NOMO-1 treated with DMSO at 0.1 percent for 48 hours (cell line): Measurements from ENCODE around the gene AMDHD2.

Source experiments
- DNase-seq: peaks from one replicate; lab custom pipeline; 2025; ENCODE audit not compliant: unreplicated experiment; lab: John Stamatoyannopoulos, UW

AMDHD2 gene

DNA sequence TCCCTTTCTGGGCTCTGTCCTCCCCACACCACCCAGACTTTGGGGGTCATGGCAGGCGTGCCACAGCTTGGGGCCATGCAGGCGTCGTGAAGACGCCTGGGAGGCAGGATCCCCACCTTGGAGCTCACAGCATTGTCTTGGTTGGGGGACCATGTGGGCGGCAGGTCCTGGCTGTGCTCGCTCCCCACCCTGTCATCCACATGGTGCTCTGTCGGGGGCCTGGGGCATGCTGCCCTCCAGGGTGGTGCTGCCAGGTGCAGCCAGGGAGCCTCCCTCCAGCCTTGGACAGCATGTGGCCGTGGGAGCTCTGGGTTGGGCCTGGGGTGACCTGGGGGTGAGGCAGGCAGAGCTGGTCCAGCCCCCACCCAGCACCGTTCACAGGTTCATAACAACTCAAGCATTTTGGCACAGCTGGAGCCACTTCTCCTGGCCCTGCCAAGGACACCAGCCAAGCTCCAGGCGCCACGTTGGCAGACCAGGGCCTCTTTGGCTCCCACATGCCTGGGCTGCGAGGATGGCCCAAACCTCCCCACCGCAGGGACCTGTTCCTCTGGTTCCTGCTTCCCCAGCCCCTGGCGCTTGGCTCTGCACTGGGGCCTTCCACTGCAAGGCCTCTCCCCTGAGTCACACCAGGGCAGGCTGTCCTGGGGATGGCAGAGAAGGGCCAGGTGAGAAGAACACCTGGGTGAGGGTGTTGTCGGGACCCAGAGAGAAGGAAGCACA lies 21.5 kb upstream of the AMDHD2 start:
- no peak for DNase-seq

DNA sequence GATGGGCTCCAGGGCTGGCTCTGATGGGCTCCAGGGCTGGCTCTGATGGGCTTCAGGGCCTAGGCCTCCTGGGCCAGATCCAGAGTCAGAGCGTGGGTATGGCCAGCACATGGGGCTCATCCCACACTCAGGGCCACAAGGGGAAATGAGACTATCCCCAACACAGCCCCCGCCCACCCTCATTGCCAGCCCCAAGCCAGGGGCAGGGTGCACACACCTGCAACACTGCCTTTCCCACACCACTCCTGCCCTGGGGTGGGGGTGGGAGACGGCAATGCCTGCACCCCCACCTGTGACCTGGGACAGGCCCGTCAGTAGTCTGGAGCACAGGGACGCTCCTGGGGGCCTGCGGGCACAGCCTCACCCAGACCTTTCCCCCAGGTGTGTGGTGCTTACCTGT lies 20.7 kb upstream of the AMDHD2 start:
- DNase-seq: no peak

DNA sequence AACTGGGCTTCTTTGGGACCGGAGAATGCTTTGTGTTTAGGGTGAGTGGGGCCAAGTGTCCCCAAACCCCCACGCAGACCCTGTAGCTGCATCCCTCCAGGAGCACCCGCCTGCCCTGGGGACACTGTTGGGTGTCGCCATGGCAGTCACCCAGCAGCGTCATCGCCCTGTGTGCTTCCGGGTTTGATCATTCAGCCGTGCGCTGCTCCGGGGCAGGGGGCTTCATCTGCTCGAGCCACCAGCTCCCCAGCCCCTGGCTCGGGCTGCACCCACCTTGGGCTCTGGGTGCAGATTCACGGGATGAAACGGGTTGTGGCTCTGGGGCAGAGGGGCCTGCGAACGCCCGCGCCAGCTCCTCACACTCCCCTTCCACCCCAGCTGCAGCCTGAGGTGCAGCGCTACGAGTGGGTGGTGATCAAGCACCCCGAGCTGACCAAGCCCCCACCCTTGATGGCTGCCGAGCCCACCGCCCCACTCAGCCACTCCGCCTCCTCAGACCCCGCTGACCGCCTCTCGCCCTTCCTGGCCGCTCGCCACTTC lies 20.2 kb upstream of the AMDHD2 start:
- DNase-seq: no peak

DNA sequence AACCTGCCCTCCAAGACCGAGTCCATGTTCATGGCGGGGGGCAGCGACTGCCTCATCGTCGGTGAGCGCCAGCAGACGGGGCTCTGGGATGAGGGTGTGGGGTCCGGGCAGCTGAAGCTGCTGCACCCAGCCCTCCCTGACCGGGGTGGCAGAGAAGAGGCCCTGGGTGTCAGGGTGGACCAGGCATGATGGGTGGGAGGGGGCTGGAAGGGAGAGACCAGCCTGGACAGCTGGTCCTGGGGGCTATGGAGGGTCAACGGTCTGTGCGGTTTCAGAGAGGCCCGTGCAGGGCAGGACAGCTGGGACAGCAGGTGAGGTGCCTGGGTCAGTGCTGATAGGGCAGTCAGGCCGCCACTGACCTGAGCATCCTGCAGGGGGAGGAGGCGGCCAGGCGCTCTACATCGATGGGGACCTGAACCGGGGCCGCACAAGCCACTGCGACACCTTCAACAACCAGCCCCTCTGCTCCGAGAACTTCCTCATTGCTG lies 19.7 kb upstream of the AMDHD2 start:
- DNase-seq: no peak

DNA sequence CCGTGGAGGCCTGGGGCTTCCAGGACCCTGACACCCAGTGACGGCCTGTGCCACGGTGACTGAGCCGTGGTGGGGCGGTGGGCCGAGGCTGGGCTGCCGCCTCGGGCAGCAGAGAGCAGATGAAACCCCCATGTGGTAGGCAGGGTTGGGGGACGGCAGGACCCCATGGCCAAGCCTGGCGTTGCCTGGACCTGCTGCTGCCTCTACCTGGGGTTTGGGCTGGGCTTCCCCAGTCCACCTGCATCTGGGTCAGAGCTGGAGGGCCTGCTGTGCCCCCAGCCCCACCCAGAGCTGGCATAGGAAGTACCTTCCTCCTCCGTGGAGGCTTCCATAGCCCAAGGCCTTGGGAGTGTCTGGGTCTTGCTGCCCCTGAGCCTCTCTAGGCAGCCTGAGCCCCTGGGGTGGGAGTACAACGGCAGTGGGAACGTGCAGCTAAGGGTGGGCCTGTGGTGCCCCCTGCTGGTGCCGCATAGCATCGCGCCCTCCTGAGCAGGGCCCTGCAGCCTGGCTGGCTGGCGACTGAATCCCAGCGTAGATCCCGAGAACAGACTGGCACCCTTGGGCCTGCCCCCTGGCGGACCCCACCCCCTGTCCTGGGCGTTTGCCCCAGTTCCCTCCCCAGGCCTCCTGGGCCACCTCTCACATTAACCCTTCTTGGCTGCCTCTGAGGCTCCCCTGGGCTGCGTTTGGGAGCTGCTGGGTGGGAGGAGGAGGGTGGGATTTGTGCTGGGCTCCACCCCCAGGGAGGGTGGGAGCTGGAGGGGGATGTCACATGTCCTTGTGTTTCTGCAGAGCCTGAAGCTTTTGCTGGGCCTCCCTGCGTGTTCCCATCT lies 19.0 kb upstream of the AMDHD2 start:
- DNase-seq: peak; percentile 70

DNA sequence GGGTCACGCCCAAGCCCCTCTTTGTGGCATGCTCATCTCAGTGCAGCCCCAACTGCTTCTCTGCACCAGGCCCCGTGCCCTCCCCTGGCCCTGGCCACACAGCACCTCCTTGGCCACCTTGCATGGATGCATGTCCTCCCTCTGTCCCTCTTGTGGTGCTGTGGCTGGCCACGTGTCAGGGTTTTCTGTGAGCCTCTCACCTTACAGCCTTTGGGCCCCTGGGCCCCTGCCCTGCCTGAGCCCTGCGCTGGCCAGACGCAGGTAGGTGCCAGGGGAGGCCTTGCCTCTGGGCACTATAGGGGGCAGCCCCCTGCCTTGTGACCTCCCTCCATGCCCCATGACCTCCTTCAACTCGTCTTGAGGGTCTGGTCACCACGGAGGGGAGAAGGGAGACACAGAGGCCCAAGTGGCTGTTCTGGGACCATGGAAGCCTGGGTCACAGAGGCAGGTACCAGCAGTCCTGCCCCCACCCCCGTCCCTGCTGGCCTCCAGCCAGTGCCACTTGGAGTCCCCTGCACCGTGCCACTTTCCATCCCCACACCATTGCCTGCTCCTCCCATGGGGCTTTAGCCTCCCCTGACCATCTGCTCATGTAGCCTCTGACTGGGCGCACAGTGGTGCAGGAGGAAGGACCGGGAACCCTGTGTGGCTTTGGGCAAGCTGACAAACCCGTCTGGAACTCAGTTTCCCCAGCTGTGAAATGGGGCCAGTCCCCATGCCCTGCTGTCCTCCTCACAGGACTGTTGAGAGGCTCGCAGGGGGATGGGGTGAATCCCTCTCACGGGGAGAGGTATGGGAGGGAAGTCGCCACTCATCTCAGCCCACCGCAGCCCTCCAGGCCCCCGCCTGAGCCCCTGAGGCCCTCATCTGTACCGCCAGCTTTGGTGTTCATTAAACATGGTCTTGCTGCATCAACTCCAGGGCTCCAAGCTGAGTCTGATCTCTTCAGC lies 17.9 kb upstream of the AMDHD2 start:
- no peak for DNase-seq

DNA sequence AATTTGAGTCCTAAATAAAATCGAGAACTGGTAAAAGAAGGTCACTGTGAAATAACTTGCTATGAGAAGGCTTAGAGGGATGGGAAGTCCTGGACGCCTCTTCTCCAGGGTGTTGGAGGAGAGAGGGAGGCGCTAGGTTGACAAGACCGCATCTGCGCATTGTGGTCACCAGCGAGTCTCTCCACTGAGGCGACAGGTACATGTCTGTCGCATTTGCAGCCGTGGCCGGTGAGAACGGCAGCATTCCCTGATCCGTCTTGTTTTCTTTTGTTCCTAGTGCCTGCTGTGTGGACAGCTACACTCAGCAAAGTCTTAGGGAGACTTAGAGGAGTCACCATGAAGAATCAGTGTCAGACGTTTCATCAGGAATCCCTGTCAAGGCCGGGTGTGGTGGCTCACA lies 14.5 kb upstream of the AMDHD2 start:
- DNase-seq: no peak

DNA sequence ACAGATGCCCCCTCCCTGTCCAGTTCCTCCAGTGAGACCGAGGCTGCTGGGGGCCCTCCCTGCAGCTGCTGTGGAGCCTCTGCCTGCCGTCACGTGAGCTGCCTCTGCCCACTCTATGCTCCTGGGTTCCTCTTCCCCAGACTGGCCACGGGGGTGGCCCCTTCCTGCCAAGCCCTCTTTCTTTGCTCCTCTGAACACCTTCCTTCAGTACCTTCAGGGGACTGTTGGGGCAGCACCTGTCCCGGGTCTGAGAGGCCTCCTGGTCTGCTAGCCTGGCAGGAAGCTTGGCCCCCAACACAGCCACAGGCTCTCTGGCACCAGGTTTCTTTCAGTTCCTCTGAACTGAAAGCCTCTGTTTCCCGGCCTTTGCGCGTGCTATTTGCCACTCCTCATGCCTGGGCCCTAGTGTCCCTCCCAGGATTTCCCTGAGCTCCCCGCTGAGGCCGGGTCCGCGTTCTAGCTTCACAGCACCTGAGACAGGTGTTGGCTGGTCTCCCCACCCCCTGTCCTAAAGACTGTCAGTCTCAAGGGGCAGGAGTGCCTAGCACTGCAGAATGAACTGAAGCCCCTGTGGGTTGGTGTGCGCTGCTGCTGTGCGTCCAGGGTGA lies 13.0 kb upstream of the AMDHD2 start:
- peak; percentile 84 for DNase-seq

DNA sequence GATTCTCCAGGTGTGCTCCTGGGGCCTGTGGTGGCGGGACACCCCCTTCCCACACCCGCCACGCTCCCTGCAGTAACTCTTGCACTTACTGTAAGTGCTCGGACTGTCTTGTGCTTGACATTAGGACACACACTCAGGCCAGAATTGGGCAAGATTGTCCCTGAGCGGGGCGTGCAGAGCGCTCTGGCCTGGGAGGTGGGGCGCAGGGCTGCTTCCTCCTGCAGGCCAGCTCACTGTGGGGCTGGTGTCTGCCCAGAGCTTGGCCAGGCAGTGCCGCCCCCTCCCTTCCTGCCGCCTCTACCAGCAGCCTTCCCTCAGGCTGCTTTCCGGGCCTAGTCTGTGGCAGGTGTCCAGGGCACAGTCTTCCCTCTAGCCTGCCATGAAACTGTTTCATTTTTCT lies 12.5 kb upstream of the AMDHD2 start:
- peak; percentile 58 for DNase-seq

DNA sequence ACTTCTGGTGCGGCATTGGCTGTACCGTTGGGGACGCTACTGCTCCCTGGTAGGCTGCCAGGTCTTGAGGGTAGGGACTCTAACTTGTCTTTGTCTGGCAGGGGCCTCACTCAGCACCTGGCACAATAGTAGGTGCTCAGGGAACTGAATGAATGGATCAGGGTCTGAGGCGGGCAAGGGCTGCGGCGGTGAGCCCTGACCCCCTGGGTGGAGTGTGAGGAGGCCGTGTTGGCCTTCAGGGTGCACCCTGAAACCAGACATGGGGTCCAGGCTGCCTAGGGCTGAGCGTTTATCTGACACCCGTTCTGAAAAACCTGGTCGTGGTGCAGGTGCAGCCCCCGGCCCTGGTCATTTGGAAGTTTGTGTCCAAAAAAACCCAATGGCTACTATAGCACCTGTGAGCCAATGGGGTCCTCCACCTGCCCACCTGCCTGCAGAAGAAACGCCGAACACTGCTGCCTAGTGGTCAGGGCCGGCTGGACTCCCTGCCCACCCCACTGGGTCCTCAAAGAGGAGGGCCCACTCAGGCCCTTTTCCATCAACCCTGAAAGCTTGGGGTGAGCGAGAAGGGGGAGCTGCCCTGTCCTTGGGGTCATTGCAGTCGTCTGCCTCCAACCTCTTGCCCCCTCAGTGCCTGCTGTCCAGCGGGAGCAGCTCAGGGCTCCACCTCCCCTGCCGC lies 11.3 kb upstream of the AMDHD2 start:
- DNase-seq: no peak

DNA sequence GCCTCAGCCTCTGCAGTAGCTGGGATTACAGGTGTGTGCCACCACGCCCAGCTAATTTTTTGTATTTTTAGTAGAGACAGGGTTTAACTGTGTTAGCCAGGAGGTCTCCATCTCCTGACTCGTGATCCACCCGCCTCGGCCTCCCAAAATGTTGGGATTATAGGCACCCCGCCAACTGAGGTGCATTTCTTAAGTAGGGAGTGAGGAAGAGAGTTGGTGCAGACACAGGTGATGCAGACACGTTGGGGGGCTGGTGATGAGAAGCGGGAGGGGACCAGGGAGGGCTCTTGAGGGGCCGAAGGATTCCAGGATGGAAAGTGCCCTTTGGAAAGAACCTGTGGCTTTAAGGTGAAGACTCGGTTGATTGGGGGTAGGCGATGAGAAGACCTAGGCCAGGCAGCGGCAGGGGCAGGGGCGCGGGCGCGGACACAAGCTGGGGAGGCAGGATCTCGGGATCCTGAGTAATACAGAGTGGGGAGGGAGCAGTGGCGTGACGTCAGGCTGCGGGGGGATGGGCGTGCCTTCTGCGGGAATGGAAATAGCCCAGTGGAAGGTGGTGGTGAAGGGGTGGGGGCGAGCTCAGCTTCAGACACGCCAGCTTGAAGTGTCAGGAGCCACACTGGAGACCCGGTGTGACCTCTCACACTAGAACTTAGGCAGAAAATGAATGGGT lies 8.9 kb upstream of the AMDHD2 start:
- DNase-seq: no peak

DNA sequence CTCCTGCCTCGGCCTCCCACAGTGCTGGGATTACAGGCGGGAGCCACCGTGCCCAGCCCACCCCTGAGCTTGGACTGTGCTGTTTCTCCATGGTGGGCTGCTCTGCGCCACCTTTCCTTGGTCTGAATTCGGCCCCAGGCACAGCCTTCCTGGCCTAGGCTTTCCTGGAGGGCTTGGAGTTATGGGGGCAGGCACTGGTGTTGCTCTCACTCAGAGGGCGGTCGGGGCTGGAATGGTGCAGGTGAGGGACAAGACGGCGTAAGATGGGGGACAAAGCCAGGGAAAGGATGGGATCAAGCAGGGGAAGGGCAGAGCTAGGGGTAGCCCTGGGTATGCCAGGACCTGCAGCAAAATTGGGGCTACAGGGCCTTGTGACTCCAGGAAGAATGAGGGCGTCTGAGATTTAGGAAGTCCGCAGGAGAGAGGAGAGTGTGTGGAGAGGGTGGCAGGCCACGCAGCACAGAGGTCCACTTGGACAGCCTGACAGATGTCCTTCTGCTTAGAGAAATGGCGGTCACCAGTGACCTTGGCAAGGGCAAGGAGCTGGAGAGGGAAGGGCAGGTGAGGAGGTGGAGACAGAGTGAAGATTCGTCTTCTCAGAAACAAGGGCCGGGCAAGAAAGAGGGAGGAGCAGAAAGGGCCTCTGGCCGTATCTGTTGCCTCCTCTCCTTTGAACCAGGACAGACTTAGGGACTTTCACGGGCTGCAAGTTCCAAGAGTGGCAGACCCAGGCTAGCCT lies 8.0 kb upstream of the AMDHD2 start:
- no peak for DNase-seq

DNA sequence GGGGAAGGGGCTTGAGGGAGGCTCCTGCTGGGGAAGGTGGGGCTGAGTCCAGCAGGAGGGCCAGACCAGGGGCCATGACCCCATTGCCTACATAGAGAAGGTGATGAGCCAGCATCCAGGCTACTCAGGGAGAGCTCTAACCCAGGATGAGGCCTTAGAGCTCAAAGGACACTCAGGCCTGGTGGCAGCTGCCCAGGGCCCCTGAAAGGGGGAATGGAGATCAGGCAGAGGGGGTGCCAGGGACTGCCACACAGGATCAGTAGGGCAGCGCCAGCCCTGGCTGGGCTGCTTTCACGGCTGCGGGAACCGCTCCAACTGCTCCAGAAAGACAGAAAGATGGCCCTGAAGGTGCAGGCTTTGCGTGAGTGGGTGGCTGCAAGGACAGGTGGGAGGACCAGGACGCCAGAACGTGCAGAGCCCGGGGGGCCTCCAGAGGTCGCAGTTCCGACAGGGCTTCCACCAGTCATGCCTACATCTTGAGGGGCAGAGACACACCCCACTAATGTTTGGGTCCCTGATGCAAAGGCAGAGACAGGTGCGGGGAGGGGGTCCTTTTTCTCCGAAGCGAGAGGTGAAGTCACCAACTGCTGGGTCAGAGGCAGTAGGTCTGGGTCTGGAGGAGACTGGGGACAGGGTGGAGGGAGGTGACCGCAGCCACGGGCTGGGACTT lies 7.3 kb upstream of the AMDHD2 start:
- DNase-seq: no peak

DNA sequence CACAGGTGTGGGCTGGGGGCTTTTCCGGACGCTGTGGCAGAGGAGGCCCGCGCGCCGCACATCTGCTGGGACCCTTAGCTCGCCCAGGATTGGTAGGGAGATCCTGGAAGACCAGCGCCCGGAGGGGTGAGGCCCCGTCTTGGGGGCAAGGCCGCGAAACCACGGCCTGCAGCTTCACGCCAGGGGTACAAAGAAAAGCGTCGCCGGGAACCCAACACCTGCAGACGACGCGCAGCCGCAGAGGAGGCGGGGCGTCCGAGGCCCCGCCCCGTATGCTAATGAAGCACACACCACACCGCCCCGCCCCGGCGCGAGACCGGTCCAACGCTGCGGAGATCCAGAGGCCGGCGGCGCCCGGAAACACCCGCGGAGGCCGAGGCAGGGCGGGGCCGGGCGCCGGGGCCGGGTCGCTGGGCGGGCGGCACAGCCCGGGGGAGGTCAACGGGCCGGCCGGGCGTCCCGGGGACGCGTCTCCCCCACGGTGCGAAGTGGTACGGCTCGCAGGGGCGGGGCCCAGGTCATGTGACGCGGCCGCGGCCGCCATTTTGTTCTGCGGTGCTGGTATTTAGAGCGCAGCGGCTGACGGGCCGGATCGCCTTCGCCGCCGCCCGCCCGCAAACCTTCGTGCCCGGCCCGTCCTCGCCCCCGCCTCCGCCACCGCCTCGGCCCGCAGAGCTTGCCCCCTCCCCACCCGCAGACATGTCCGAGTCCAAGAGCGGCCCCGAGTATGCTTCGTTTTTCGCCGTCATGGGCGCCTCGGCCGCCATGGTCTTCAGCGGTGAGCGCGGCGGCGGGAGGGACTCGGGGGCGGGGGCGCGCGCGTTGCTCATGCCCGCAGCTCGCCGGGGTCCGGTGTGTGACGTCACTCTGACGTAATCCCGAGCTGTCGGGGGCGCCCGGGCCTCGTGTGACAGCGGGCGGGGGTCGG lies 6.5 kb upstream of the AMDHD2 start, which contains the start of gene ATP6V0C:
Gene ATP6V0C (plus strand): TSS at position 548 of the 928 bp plus-strand sequence. CDS start 152 bp downstream, at position 700.
- DNase-seq: peak; percentile 81

DNA sequence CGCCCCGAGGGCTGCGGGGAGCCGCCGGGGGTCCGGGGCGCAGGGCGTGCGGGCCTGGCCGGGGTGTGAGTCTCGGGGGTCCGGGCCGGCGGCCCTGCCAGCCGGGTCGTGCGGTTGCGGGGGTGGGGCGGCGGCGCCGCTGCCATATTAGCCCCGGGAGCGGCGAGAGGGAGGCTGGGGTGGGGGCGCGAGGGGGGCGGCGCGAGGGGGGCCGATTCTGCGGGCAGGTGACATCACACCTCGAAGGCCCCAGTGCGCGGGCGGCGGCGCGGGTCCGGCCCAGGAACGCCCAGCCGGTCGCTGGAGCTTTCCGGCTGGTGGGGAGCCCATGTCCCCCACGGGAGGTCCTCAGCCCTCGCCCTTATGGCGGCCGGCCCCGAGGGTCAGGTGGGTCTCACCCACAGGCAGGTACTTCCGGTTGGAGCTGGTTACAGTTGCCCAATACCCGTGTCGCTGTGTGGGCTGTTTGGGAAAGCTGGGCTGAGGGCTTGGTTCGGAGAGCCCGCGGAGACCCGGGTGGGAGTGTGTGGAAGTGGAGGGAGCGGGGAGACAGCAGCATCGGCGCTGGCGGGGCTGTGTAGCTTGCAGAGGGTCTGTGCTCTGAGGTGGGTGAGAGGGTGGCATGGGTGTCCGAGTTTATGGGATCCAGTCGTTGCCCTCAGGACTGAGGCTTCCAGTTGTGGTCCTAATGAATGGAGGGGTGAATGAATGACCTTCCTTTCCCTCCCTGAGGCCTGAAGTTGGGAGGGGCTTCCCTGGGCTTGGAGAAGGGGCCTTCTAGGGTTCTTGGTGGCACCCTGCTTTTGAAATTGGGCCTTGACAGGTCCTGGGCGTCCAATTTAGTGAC lies 5.6 kb upstream of the AMDHD2 start:
- peak; percentile 2 for DNase-seq
